Stimulated activated CD4-positive, alpha-beta T cell treated with anti-CD3 and anti-CD28 coated beads, Interleukin-15, amount 100 ng/mL, for 1 hour (primary cell): ENCODE data around the gene IQGAP3.
"Not testable (repeated sequence)": the region's sequence is repeated elsewhere in the genome, so short reads cannot be mapped to it uniquely, and the experiment has no call there.

ENCODE experiments used
- DNase-seq, 2 donors: peaks; one replicate each; pipeline ENCODE4 v3.0.0-alpha.2; 2020; ENCODE audit warnings: low read depth in 1 of 2, low spot score in 1 of 2

The IQGAP3 gene, protein sequence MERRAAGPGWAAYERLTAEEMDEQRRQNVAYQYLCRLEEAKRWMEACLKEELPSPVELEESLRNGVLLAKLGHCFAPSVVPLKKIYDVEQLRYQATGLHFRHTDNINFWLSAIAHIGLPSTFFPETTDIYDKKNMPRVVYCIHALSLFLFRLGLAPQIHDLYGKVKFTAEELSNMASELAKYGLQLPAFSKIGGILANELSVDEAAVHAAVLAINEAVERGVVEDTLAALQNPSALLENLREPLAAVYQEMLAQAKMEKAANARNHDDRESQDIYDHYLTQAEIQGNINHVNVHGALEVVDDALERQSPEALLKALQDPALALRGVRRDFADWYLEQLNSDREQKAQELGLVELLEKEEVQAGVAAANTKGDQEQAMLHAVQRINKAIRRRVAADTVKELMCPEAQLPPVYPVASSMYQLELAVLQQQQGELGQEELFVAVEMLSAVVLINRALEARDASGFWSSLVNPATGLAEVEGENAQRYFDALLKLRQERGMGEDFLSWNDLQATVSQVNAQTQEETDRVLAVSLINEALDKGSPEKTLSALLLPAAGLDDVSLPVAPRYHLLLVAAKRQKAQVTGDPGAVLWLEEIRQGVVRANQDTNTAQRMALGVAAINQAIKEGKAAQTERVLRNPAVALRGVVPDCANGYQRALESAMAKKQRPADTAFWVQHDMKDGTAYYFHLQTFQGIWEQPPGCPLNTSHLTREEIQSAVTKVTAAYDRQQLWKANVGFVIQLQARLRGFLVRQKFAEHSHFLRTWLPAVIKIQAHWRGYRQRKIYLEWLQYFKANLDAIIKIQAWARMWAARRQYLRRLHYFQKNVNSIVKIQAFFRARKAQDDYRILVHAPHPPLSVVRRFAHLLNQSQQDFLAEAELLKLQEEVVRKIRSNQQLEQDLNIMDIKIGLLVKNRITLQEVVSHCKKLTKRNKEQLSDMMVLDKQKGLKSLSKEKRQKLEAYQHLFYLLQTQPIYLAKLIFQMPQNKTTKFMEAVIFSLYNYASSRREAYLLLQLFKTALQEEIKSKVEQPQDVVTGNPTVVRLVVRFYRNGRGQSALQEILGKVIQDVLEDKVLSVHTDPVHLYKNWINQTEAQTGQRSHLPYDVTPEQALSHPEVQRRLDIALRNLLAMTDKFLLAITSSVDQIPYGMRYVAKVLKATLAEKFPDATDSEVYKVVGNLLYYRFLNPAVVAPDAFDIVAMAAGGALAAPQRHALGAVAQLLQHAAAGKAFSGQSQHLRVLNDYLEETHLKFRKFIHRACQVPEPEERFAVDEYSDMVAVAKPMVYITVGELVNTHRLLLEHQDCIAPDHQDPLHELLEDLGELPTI (N-terminal part only)

DNA sequence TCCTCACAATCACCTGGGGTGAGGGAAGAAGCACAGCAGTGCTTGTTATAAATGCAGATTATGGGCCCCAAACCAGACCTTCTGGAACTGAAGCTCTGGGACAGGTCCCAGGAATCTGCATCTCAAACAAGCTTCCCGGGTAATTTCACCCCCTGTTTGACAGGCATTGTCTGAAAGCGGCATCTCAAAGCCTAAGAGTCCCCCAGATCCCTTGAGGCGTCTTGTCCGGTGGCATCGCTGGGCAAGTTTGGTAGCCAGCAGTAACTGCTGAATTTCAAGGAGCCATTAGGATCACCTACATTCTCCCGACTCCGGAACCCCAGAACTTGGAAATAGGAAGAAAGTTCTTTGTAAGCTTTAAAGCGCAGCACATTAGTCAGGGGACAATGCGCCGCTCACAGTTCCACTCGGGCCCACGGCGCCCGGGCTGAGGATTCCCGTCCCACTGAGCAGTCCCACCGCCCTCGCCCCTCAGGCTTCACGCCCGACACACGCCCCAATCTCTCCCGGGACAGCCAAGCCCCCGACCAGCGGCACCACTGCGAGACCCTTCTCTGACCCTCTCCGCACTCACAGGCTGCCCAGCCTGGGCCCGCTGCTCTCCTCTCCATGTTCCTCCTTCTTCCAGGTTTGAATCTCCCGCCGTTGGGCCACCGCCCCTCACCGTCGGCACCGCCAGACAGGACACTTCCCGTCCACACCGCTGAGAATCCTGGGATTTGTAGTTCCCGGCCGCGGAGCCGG is at the start of gene IQGAP3:
TSS of gene IQGAP3 (minus strand) at position 647 of the 744 bp plus-strand sequence. CDS start at position 611, 36 bp downstream.
- peak; percentile 38 to 53 for DNase-seq

DNA sequence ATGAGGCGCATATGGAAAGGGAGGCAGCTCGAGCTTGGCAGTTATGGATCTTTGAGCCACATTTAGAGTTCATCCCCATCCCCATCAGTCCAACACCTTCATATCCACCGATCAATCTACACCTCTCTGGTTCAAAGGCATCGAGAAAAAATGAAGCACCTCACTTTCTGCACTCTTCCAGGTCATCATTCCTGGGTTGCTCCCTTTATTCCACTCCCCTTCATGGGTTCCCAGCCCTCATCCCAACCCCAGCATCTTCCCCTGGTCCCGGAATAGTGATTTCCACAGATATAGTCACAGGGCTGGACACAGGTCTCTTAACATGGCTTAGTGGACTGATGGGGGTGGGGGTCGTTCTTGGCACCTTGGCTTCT is 47.2 kb upstream of the IQGAP3 start:
- DNase-seq: no peak

DNA sequence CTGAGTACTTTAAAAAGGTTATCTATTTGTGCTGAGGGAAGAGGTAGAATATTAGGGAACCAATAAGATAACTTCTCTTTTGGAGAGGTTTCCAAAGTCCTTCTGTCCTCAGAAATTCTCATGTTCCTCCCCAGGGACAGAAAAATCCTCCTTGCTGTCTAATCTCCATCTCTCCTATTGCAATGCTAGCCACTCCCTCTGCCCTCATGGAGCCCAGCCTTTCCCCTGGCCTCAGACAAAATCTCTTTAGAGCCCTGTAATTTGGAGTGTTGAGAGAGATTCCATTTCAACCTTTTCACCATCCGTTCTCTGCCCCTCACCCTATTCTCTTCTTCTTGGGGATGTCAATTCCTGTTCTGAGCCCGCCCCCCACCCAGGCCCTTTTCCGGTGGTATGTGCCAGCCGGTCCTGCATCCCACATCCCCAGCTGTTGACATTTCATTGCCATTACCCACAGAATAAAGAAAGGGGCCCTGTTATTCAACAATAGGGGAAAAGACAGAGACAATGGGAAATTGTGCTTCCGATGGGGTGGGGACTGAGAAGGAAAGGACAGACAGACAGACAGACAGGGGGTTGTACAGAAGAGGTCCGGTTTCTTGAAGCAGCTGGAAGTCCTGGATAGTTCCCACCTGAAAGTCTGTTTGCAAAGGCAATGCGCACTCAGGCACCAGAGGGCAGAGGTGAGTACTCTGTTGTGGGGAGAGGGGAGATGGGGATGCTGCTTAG is 46.7 kb upstream of the IQGAP3 start, which contains the start of gene HAPLN2:
TSS of gene HAPLN2 (plus strand) at position 563 of the 729 bp plus-strand sequence. CDS start 4,076 bp downstream, outside the sequence.
- DNase-seq: no peak

DNA sequence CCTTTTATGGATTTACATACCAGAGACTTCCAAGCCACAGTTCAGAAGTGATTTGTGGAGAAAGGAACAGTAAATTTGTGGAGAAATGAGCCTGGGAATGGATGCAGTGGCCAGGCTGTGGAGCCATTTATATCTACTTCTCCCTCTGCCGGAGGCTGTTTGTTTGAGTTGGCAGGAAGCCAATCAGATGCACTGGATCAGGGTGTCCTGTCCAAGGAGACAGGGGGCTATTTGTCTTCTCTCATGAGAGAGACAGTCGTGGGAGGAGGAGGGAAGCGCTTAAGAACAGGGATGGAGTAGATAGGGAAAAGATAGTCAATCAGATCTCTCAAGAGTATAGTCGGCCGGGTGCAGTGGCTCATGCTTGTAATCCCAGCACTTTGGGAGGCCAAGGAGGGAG is 44.1 kb upstream of the IQGAP3 start:
- no peak for DNase-seq

DNA sequence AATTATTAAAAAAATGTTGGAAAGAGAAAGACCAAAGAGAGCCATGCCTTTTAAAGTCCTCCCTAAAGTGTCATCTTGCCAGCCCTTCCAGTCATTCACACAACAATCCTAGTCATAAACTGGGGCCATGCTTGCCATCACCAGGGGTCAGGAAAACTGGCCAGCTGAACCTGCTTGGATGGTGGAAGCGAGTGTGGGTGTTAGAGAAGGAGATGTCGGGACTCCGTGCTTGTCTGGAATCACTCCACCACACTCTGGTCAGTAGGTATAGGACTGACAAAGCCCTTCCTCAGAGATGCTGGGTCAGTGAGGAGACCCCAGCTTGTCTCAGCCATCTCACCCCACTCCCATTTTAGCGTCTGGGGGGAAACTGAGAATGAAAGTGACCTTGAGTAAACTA is 43.6 kb upstream of the IQGAP3 start:
- DNase-seq: no peak

DNA sequence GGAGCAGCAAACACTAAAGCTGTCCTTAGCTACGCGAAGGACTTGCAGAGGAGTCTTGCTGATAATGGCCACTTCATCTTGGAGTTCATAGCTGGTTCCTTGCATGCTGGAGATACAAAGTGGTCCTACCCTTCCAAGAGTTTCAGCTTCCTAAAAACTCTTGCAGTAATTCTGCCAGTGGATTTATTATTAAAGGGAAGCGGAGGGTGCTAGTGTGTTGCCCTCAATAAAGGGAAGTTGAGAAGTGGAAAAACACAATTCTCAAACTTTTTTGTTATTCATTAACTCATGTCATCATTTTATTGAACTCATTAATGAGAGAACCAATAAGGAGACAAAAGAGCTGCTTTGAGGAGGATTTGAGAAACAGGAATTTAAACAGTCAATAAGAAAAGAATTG is 40.3 kb upstream of the IQGAP3 start:
- no peak for DNase-seq

DNA sequence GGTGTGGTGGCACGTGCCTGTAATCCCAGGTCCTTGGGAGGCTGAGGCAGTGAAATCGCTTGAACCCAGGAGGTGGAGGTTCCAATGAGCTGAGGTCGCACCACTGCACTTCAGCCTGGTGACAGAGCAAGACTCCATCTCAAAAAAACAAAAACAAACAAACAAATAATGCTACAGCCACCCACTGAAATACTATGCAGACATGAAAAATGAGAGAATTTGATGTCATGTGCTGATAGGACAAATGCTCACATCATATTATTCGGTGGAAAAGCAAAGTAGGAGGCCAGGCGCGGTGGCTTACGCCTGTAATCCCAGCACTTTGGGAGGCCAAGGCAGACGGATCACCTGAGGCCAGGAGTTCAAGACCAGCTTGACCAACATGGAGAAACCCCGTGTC is 37.7 kb upstream of the IQGAP3 start:
- not testable (repeated sequence) for DNase-seq

DNA sequence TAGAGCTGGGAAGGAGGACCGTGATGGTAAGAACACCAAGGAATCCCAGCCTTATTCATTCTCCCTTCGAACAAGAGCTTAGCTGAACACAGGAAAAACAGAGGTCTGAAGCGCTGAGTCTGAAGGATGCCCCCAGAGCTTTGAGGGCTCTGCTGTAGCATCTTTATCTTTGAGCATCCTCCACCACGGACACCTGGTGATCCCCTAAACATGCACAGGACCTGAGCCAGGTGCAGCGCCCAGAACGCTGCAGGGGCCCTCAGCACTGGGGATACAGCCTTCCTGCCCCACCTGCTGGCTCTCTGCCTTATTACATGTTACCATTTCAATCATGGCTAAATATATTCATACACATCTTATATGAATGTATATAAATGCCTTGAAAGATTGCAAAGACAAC is 36.6 kb upstream of the IQGAP3 start:
- DNase-seq: peak in 1 of 2 donors; percentile 21

DNA sequence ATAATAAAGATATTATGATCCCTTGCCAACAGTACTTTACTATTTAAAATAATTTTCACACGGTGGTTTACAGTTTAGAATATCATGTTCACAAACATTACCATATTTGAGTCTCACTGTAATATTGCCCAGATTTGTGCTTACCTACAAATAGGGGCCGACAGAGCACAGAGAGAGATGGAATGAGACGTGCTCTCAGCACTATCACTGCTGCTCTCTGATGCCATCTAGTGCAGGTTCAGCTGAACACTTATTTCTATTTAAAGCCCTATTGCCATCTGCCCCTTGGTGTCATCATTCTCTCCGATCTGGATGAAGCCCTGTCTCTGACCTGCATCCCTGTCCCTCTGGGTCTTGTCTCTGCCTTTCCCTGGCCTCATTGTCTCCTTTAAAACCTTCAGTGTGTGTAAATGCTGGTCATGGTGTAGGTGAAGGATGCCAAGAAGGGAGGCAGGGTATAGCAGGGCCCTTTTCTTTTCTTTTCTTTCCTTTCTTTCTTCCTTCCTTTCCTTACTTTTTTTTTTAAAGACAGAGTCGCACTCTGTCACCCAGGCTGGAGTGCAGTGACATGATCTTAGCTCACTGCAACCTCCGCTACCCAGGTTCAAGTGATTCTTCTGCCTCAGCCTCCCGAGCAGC is 35.8 kb upstream of the IQGAP3 start:
- DNase-seq: peak in 1 of 2 donors; percentile 35

DNA sequence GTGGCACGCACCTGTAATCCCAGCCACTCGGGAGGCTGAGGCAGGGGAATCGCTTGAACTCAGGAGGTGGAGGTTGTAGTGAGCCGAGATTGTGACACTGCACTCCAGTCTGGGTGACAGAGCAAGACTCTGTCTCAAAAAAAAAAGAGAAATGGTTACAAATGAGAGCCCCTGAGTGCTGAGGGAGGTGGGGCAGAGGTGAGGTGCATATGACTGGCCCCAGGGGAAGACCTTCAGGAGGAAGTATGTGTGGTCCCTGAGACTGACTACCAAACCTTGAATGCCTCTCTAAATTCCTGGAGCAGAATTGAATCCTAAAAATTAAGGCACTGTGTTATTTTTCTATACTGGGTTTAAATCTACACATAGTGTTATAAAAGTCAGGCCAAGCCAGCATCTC is 35.0 kb upstream of the IQGAP3 start:
- not testable (repeated sequence) for DNase-seq

DNA sequence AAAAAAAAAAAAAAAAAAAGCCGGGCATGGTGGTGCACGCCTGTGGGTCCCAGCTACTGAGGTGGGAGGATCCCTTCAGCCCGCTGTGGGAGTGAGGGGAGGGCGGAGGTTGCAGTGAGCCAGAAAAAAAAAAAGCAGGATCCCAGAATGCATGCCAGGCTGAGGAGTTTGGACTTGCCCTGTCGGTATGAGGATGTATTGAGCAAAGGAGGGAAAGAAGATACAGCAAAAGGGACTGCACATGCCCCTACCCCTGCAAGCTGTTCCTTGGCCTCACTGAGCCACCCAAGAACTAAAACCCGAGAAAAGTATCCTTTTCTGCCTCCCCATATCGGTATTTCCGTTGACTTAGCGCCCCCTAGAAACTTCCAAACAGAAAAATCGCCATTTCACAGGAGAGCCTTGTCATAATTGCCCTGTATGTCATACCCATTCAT is 30.2 kb upstream of the IQGAP3 start:
- DNase-seq: no peak

DNA sequence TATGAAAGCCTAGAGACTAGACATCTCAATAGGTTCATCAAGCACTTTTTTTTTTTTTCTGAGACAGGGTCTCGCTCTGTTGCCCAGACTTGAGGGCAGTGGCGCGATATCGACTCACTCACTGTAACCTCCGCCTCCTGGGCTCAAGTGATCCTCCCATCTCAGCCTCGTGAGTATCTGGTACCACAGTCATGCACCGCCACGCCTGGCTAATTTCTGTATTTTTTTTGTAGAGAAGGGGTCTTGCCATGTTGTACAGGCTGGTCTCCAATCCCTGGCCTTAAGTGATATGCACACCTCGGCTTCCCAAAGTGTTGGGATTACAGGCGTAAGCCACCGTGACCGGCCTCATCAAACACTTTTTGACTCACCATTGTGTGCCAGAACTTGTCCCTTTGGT is 29.5 kb upstream of the IQGAP3 start:
- no peak for DNase-seq

DNA sequence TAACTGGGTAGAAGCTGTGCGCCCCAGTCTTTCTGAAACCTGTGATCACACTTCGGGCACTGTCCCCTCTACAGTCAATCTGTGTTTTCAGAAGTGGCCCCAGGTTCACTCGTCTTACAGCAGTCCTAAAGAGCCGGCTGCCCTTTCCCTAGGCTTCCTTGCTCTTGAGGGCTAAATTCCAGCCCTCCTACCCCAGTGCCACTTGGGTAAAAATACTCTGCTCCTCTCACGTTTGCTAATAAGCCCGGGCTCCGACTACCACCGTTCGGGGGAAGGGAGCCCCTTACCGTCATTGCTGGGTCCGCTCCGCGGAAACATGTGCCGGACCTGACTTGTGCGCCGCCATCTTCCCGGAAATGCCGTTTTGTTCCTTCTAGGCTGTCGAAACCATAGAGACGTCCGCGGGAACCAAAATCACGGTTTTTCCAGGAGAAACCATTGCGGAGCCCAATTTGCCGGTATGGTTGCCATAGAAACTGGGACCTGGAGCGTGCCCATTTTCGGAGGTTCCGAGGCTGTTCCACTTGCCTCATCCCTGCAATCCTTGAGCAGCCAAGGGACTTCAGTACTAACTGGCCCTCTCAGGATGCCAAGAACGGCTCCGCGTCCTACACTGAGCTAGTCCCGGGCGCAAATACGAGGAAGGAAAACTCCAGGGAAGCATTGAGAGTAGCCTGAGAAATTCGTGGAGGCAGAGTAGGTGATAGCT is 28.9 kb upstream of the IQGAP3 start, which contains the start of gene GPATCH4:
TSS of gene GPATCH4 (minus strand) at position 358 of the 709 bp plus-strand sequence.
- peak; percentile 59 to 64 for DNase-seq

DNA sequence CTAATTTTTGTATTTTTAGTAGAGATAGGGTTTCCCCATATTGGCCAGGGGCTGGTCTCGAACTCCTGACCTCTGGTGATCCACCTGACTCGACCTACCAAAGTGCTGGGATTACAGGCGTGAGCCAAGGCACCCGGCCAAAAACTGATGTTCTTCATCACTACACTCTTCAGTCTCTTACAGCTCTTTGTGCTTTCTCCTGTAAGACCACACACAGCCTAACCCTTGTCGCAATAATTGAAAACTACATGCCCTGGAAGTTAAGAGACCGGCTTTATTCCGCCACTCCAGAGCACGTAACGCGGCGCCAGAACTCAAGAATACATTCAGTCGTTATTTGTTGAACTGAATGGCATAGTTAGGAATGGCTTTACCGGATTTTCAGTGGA is 28.4 kb upstream of the IQGAP3 start:
- no peak for DNase-seq

DNA sequence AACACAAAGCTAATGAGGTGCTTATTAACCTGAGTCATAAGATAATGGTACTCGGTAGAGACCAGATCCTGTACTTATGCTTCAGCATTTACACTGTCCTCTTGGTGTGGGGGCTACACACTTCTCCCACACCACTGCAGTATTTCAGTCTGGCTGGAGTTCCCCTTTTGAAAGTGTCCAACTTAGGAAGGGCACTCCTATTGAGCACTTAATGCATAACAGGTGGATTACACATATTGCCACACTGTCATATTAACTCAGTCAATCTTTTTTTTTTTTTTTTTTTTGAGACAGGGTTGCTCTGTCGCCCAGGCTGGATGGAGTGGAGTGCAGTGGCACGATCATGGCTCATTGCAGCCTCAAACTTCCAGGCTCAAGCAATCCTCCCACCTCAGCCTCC is 27.4 kb upstream of the IQGAP3 start:
- DNase-seq: no peak

DNA sequence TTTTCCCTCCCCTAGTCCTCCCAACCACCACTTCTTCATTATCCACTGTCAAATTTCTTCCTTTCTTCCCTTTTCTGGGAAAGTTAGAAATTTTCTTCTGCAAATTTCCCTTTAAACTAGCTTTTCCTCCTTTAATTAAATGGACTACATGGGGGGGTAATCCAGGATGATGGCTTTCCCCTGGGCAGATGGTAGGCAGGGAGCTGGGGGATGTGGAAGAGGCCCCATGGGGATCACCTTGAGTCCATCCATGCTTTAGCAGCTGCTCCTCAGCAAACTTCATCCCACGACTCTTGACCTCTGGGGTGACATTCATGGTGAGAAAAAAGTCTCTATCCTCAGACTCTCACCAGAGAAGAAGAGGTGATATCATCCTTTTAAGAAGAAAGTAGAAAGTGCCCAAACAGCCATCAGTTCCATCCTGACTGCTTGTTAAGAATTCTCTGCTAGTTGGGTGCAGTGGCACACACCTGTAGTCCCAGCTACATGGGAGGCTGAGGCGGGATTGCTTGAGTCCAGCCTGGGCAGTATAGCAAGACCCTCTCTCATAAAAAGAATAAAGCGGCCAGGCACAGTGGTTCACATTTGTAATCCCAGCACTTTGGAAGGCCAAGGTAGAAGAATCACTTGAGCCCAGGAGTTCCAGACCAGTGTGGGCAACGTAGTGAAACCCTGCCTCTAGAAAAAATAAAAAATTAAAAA is 26.5 kb upstream of the IQGAP3 start:
- DNase-seq: no peak

DNA sequence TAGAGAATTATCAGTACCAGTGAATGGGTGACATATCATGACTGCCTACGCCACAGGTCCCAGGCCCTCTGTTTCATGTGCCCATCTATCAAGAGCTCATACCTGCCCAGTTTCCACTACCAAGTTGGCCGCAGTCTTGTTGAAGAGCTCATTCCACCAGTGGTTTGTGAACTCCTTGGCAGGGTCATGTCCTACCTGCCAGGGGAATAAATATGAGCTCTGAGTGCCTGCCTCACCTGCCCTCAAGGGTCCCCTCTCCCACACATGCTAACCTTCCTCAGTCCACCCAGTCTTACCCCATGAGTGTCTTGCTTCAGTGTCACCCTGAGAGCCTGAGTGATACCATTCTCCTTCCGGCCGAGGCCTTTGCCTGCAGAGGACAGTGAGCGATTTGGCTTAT is 25.8 kb upstream of the IQGAP3 start:
- no peak for DNase-seq

DNA sequence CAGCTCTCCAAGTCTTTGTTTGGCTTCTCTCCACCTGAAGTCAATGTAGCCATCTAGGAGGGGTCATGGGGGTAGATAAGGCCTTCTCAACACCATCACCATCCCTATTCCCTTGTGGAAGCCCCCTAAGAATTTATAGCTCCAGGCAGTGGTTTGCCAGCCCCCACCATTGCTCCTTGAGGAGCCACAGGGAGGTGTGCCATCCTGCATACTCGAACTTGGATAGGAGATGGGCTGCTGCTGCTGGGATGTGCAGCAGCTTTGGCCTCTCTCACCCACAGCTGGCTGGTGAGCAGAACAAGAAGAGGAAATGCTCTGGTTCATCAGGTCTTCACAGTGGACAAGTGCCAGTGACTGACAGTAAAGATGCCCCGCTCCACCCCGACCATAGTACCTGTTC is 24.1 kb upstream of the IQGAP3 start:
- no peak for DNase-seq
